NOMO-1 (cell line): ENCODE measurements around the gene PDCD7.
"Not testable (repeated sequence)": the region's sequence is repeated elsewhere in the genome, so short reads cannot be mapped to it uniquely, and the experiment has no call there.

ENCODE experiments used
- DNase-seq, 2 experiments: peaks; one replicate each; lab custom pipeline; 2025; ENCODE audit not compliant: unreplicated experiment in 2 of 2; lab: John Stamatoyannopoulos, UW

PDCD7 gene

GRCh38 chr15:65132878-65133547 is 595 bp downstream of the PDCD7 start:
- DNase-seq: peak; percentile 12 to 30

GRCh38 chr15:65130941-65131340 is 2.7 kb downstream of the PDCD7 start:
- DNase-seq: no peak

GRCh38 chr15:65115542-65115941 is 18.1 kb downstream of the PDCD7 start:
- DNase-seq: no peak

GRCh38 chr15:65115086-65115485 is 18.5 kb downstream of the PDCD7 start, which contains the start of gene UBAP1L:
Gene UBAP1L, minus strand, starts transcription at chr15:65115200. Its CDS starts 8,985 bp downstream, at chr15:65106215.
- no peak for DNase-seq

- DNase-seq: no peak
Observed at GRCh38 chr15:65110676-65111292, 22.8 kb downstream of the PDCD7 start.

- no peak for DNase-seq
Observed at GRCh38 chr15:65106011-65106590, 27.5 kb downstream of the PDCD7 start.

- DNase-seq: no peak
Observed at GRCh38 chr15:65105038-65105437, 28.6 kb downstream of the PDCD7 start.

GRCh38 chr15:65102912-65103311 is 30.7 kb downstream of the PDCD7 start:
- DNase-seq: no peak

GRCh38 chr15:65101891-65102708 is 31.5 kb downstream of the PDCD7 start:
- no peak for DNase-seq

GRCh38 chr15:65101411-65101890 is 32.2 kb downstream of the PDCD7 start:
- DNase-seq: peak in 1 of 2 experiments; percentile 63

GRCh38 chr15:65100442-65100841 is 33.2 kb downstream of the PDCD7 start:
- no peak for DNase-seq

GRCh38 chr15:65099801-65100200 is 33.8 kb downstream of the PDCD7 start:
- DNase-seq: not testable (repeated sequence)

- DNase-seq: no peak
Observed at GRCh38 chr15:65099336-65099735, 34.3 kb downstream of the PDCD7 start.

- DNase-seq: no peak
Observed at GRCh38 chr15:65097651-65098263, 35.9 kb downstream of the PDCD7 start.

- no peak for DNase-seq
Observed at GRCh38 chr15:65096481-65097385, 36.9 kb downstream of the PDCD7 start.

- no peak for DNase-seq
Observed at GRCh38 chr15:65095747-65096104, 37.9 kb downstream of the PDCD7 start.

GRCh38 chr15:65095011-65095746 is 38.4 kb downstream of the PDCD7 start:
- DNase-seq: no peak

GRCh38 chr15:65094294-65094995 is 39.2 kb downstream of the PDCD7 start:
- DNase-seq: no peak
